Endothelial cell of umbilical vein (primary cell): ENCODE measurements around the gene NUTF2. TPM values are rescaled to one million over a fixed set of nuclear protein-coding genes. Genes with fewer than 3 reads are reported as not detected.
A peak's percentile ranks its signal among the peaks of the same experiment; 100 is the strongest.

Experiments used
- BruUV-seq: library from RNA; stranded (reverse); fragments of 400-500 nt; replicated peaks from 2 replicates; lab custom pipeline; 2021; lab: Mats Ljungman, UMichigan
- CTCF ChIA-PET: fragments of 300-600, 350-600 bp; sonication (Branson Sonifier 250); formaldehyde crosslinking; loops from one replicate; lab custom pipeline; 2021; ENCODE audit warnings: antibody characterized with exemption, inconsistent platforms; lab: Charles Lee
- POLR2A ChIA-PET: fragments of 300-600, 350-600 bp; sonication (Branson Sonifier 250); formaldehyde crosslinking; loops from one replicate; lab custom pipeline; 2021; ENCODE audit warnings: antibody characterized with exemption, inconsistent platforms; lab: Charles Lee
- DNase-seq: peaks from one replicate; pipeline ENCODE4 v3.0.0-alpha.2; 2011; ENCODE audit warnings: low read depth, low spot score
- FAIRE-seq: peaks from 2 replicates; lab custom pipeline; 2011; peaks lifted over from hg19 to GRCh38; lab: Jason Lieb, UNC
- H2AFZ ChIP-seq: 2 replicates; pipeline ENCODE4 v1.6.0; 2012; ENCODE audit warnings: low read depth, low read length, control low read depth, inconsistent platforms
- H3K27ac ChIP-seq: 2 replicates; pipeline ENCODE4 v1.5.1; 2011; ENCODE audit warnings: low read depth, mild to moderate bottlenecking, control low read depth, low read length, moderate library complexity; ENCODE audit not compliant: insufficient read depth
- H3K27me3 ChIP-seq, 2 experiments: 2 replicates each; pipeline versions ENCODE4 v1.6.0 to v1.6.1; 2011; ENCODE audit warnings: low read length in 2 of 2, mixed read lengths in 1 of 2; ENCODE audit not compliant: control insufficient read depth in 2 of 2, insufficient read depth in 2 of 2
- H3K36me3 ChIP-seq, 2 experiments: 2 replicates in 1 of 2; 3 replicates in 1 of 2; pipeline ENCODE4 v1.5.1; 2011; ENCODE audit warnings: low read length in 2 of 2, mild to moderate bottlenecking in 1 of 2, moderate library complexity in 1 of 2; ENCODE audit not compliant: control insufficient read depth in 2 of 2, insufficient read depth in 2 of 2; ENCODE audit errors: extremely low read depth in 1 of 2
- H3K4me1 ChIP-seq: 3 replicates; pipeline ENCODE4 v1.5.1; 2011; ENCODE audit warnings: mild to moderate bottlenecking, low read length; ENCODE audit not compliant: control insufficient read depth, insufficient read depth; ENCODE audit errors: extremely low read depth
- H3K4me2 ChIP-seq: 2 replicates; pipeline ENCODE4 v1.6.1; 2011; ENCODE audit warnings: low read length, control low read depth, mixed read lengths; ENCODE audit not compliant: insufficient read depth
- H3K4me3 ChIP-seq, 3 experiments: fragments of 200-600 bp in 1 of 3; sonication (generic), shearing (Covaris generic) in 1 of 3; replicated peaks in 1 of 3; 2 replicates each; pipeline ENCODE4 v1.5.1; 2011 to 2016; ENCODE audit warnings: control low read depth in 3 of 3, low read length in 3 of 3, mild to moderate bottlenecking in 2 of 3, inconsistent platforms in 1 of 3, low read depth in 1 of 3, moderate library complexity in 1 of 3; ENCODE audit not compliant: insufficient read depth in 1 of 3
- H3K79me2 ChIP-seq: 2 replicates; pipeline ENCODE4 v1.6.0; 2012; ENCODE audit warnings: low read length, inconsistent platforms; ENCODE audit not compliant: control insufficient read depth, insufficient read depth
- H3K9ac ChIP-seq: replicated peaks from 2 replicates; pipeline ENCODE3; 2011; ENCODE audit warnings: low read length, control low read depth; ENCODE audit not compliant: insufficient read depth; ENCODE audit errors: extremely low read depth
- H3K9me1 ChIP-seq: replicated peaks from 3 replicates; pipeline ENCODE4 v1.6.0; 2011; ENCODE audit warnings: mild to moderate bottlenecking, low read length; ENCODE audit not compliant: control insufficient read depth, insufficient read depth; ENCODE audit errors: extremely low read depth
- H3K9me3 ChIP-seq: replicated peaks from 2 replicates; pipeline ENCODE4 v1.5.1; 2012; ENCODE audit warnings: low read length, inconsistent platforms; ENCODE audit not compliant: control insufficient read depth, insufficient read depth
- H4K20me1 ChIP-seq: replicated peaks from 2 replicates; pipeline ENCODE3; 2011; ENCODE audit warnings: mild to moderate bottlenecking, low read length; ENCODE audit not compliant: control insufficient read depth, insufficient read depth; ENCODE audit errors: extremely low read depth
- EZH2 ChIP-seq: IDR thresholded peaks from 2 replicates; pipeline ENCODE4 v1.6.1; 2012; ENCODE audit warnings: borderline replicate concordance, low read depth, mild to moderate bottlenecking, moderate library complexity, low read length, inconsistent platforms; ENCODE audit not compliant: severe bottlenecking
- FOS ChIP-seq: IDR thresholded peaks from 2 replicates; pipeline ENCODE4 v1.6.1; 2011; ENCODE audit warnings: mild to moderate bottlenecking, low read length, moderate library complexity, borderline replicate concordance; ENCODE audit not compliant: insufficient read depth
- GATA2 ChIP-seq: IDR thresholded peaks from 2 replicates; pipeline ENCODE4 v1.7.0; 2011; ENCODE audit warnings: low read depth, mild to moderate bottlenecking, moderate library complexity, mixed read lengths, low read length; ENCODE audit not compliant: insufficient read length, insufficient read depth
- JUN ChIP-seq: IDR thresholded peaks from 2 replicates; pipeline ENCODE4 v1.6.1; 2011; ENCODE audit warnings: borderline replicate concordance, low read depth; ENCODE audit not compliant: insufficient read length, insufficient read depth
- MYC ChIP-seq: IDR thresholded peaks from one replicate; pipeline ENCODE4 v1.6.1; 2011; ENCODE audit warnings: mild to moderate bottlenecking, low read depth, low read length
- POLR2A ChIP-seq: IDR thresholded peaks from 2 replicates; pipeline ENCODE4 v1.6.1; 2012; ENCODE audit warnings: low read depth, mild to moderate bottlenecking, control low read depth, low read length
- POLR2AphosphoS5 ChIP-seq: IDR thresholded peaks from 2 replicates; pipeline ENCODE4 v1.6.1; 2012; ENCODE audit warnings: low read depth, mild to moderate bottlenecking, control low read depth, low read length, moderate library complexity; ENCODE audit not compliant: insufficient read depth
- dilution Hi-C: fragments of 300-500 bp; cut with MboI; formaldehyde crosslinking; loops from one replicate; pipeline ENCODE4 v1.15.0; 2019; ENCODE audit warnings: low sequenced_read_pairs; ENCODE audit not compliant: extremely low pct_ligation_motif_present
- intact Hi-C: fragments of 100-400 bp; cut with micrococcal nuclease; formaldehyde crosslinking; loops from one replicate; pipeline ENCODE4 v1.10.0; 2022
- polyA plus RNA-seq, 4 experiments: library from polyadenylated mRNA; depleted of rRNA in 3 of 4; stranded (reverse) in 3 of 4; unstranded in 1 of 4; fragments of >200 nt; gene quantifications; 2 replicates each; pipeline versions ENCODE4 v1.2.1 to v1.2.3, GENCODE V29; 2011 to 2012; ENCODE audit warnings: missing spikeins in 1 of 4
- total RNA-seq: library from RNA; stranded (reverse); gene quantifications from 2 replicates; pipeline ENCODE4 v1.2.3, GENCODE V29; 2021
- TF ChIP-seq, protein P1 (sequence below), 2 donors: IDR thresholded peaks; 1 replicate in 1 of 2; 2 replicates in 1 of 2; pipeline ENCODE4 v1.5.1; 2011; ENCODE audit warnings: low read length in 2 of 2, mild to moderate bottlenecking in 2 of 2, moderate library complexity in 2 of 2, control low read depth in 1 of 2, inconsistent platforms in 1 of 2, low read depth in 1 of 2; ENCODE audit not compliant: insufficient read depth in 1 of 2; ENCODE audit errors: extremely low read depth in 1 of 2
- TF ChIP-seq, protein P2 (sequence below): IDR thresholded peaks from 2 replicates; pipeline ENCODE4 v1.6.1; 2011; ENCODE audit not compliant: insufficient read depth, insufficient read length

NUTF2 gene
- total and polyA plus RNA-seq, 2 donors (not counting 3 experiments of a cell fraction or from before 2014, with no cell fraction given), result 208 to 273 TPM

DNA sequence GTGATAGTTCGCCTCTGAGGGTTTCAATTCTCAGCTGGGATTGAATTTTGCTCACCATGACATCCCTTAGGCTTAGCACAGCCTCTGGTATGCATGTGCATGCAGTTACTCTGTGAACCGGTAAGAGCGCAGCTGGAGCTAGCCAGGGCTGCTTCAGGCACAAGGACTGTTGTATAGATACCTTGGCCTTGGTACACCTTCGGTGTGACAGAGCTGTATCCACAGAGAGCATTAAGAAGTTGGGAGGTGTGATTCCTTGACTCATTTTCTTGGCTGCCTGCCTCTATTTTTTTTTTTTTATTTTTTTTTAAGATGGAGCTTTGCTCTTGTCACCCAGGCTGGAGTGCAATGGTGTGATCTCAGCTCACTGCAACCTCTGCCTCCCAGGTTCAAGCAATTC, 2.2 kb upstream of the NUTF2 start:
- FAIRE-seq (no peak), DNase-seq (no peak)
- H3K27ac ChIP-seq, result no peak overlapping the region
- ChIA-PET POLR2A (no interaction called here), CTCF (interaction anchor here (0.7 to 4.6 kb wide), 7 partner anchors 11 to 171 kb away, joined by 3 to 32 read pairs (median 3); no protein-coding TSS in a partner anchor)
- H3K27me3 ChIP-seq, result no peaks in the 10 kb centered on the region
- no TSS peak for BruUV-seq
- no peak overlapping the region for H3K9ac ChIP-seq
- no peak for TF ChIP-seq POLR2AphosphoS5
- TF ChIP-seq GATA2, result no peak
- TF ChIP-seq, protein P1, sequence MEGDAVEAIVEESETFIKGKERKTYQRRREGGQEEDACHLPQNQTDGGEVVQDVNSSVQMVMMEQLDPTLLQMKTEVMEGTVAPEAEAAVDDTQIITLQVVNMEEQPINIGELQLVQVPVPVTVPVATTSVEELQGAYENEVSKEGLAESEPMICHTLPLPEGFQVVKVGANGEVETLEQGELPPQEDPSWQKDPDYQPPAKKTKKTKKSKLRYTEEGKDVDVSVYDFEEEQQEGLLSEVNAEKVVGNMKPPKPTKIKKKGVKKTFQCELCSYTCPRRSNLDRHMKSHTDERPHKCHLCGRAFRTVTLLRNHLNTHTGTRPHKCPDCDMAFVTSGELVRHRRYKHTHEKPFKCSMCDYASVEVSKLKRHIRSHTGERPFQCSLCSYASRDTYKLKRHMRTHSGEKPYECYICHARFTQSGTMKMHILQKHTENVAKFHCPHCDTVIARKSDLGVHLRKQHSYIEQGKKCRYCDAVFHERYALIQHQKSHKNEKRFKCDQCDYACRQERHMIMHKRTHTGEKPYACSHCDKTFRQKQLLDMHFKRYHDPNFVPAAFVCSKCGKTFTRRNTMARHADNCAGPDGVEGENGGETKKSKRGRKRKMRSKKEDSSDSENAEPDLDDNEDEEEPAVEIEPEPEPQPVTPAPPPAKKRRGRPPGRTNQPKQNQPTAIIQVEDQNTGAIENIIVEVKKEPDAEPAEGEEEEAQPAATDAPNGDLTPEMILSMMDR (IDR thresholded peaks at IDR 0.05; ENCODE audit: extremely low read depth in 1 of 2, insufficient read depth in 1 of 2, low read depth in 1 of 2, low read length in 2 of 2), result no peak
- no peak for TF ChIP-seq EZH2
- no peak for TF ChIP-seq POLR2A
- no peak for TF ChIP-seq JUN
- TF ChIP-seq MYC, result no peak
- TF ChIP-seq, protein P2, sequence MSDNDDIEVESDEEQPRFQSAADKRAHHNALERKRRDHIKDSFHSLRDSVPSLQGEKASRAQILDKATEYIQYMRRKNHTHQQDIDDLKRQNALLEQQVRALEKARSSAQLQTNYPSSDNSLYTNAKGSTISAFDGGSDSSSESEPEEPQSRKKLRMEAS, result no peak
- TF ChIP-seq FOS, result no peak
- H3K4me2 ChIP-seq, result peak overlapping the region; percentile 54
- no peak overlapping the region for H3K4me3 ChIP-seq
- H3K79me2 ChIP-seq, result peaks cover 48% of the 10 kb centered on the region
- H3K9me1 ChIP-seq, result no peaks in the 10 kb centered on the region
- H4K20me1 ChIP-seq, result peaks cover 3% of the 10 kb centered on the region
- peaks cover 0 to 3% of the 10 kb centered on the region in 2 experiments for H3K36me3 ChIP-seq
- H2AFZ ChIP-seq, result no peak overlapping the region
- dilution Hi-C loops (no loop called here), intact Hi-C loops (no loop called here)
- H3K9me3 ChIP-seq, result no peaks in the 10 kb centered on the region
- H3K4me1 ChIP-seq, result peaks cover 32% of the 10 kb centered on the region
